Measurements from ENCODE around the gene RAB17.
A peak's percentile ranks its signal among the peaks of the same experiment; 100 is the strongest.

RAB17 gene

GRCh38 chr2:237557633-237558015 is 32.9 kb downstream of the RAB17 start:
- H3K27me3 ChIP-seq (replicated peaks; ENCODE audit: insufficient read depth, low read length), result peaks cover 27% of the 10 kb centered on the region
- no peak overlapping the region for H2AFZ ChIP-seq (ENCODE audit: low read length)
- DNase-seq, result no peak
- 0 out of 2 replicates have a peak overlapping the region, but pooled peaks have one; percentile 2 for H3K4me3 ChIP-seq (ENCODE audit: low read length)
- peak overlapping the region; percentile 12; the same call in 1 of the 2 replicates for H3K4me2 ChIP-seq (ENCODE audit: low read depth, low read length)
- H3K9me3 ChIP-seq (replicated peaks; ENCODE audit: insufficient read depth, low read length), result no peaks in the 10 kb centered on the region
- H3K79me2 ChIP-seq (ENCODE audit: low read length), result no peaks in the 10 kb centered on the region
- no peaks in the 10 kb centered on the region for H3K9me2 ChIP-seq (replicated peaks; ENCODE audit: insufficient read depth, low read length)
- no peak overlapping the region for H3K9ac ChIP-seq (ENCODE audit: low read length)
- TF ChIP-seq CTCF (IDR thresholded peaks at IDR 0.05; ENCODE audit: low read length) (no peak), EZH2 (optimal IDR thresholded peaks at IDR 0.05; ENCODE audit: low read depth, low read length) (no peak), EZH2phosphoT487 (IDR thresholded peaks at IDR 0.05; ENCODE audit: low read length) (no peak)
- no peak overlapping the region; the same call in 1 of the 2 replicates for H3K27ac ChIP-seq (ENCODE audit: low read length)
- H3K4me1 ChIP-seq (ENCODE audit: low read length), result peaks cover 13% of the 10 kb centered on the region
- no peaks in the 10 kb centered on the region for H3K36me3 ChIP-seq (replicated peaks; ENCODE audit: insufficient read depth, low read length)
- H4K20me1 ChIP-seq (ENCODE audit: insufficient read depth, low read length), result no peaks in the 10 kb centered on the region
- peaks cover 10% of the 10 kb centered on the region for H3F3A ChIP-seq (ENCODE audit: insufficient read depth, low read length)

GRCh38 chr2:237556773-237557632 is 33.5 kb downstream of the RAB17 start:
- Histone ChIP-seq H3K4me2 (ENCODE audit: low read depth, low read length) (peak overlapping the region; percentile 12; the same call in 1 of the 2 replicates), H3K9me2 (replicated peaks; ENCODE audit: insufficient read depth, low read length) (no peaks in the 10 kb centered on the region), H3F3A (ENCODE audit: insufficient read depth, low read length) (peaks cover 10% of the 10 kb centered on the region), H3K36me3 (replicated peaks; ENCODE audit: insufficient read depth, low read length) (no peaks in the 10 kb centered on the region), H4K20me1 (ENCODE audit: insufficient read depth, low read length) (no peaks in the 10 kb centered on the region), H3K9me3 (replicated peaks; ENCODE audit: insufficient read depth, low read length) (no peaks in the 10 kb centered on the region), H3K79me2 (ENCODE audit: low read length) (no peaks in the 10 kb centered on the region), H3K27me3 (replicated peaks; ENCODE audit: insufficient read depth, low read length) (peaks cover 24% of the 10 kb centered on the region), H3K9ac (ENCODE audit: low read length) (no peak overlapping the region), H3K4me3 (ENCODE audit: low read length) (0 out of 2 replicates have a peak overlapping the region, but pooled peaks have one; percentile 2), H3K4me1 (ENCODE audit: low read length) (peaks cover 13% of the 10 kb centered on the region), H3K27ac (ENCODE audit: low read length) (no peak overlapping the region; the same call in 1 of the 2 replicates), H2AFZ (ENCODE audit: low read length) (no peak overlapping the region)
- peak; percentile 82 for DNase-seq
- TF ChIP-seq CTCF (IDR thresholded peaks at IDR 0.05; ENCODE audit: low read length) (no peak), EZH2 (optimal IDR thresholded peaks at IDR 0.05; ENCODE audit: low read depth, low read length) (no peak), EZH2phosphoT487 (IDR thresholded peaks at IDR 0.05; ENCODE audit: low read length) (no peak)

GRCh38 chr2:237555560-237555959 is 35.0 kb downstream of the RAB17 start:
- DNase-seq, result no peak
- no peak for TF ChIP-seq CTCF (IDR thresholded peaks at IDR 0.05; ENCODE audit: low read length)
- TF ChIP-seq EZH2 (optimal IDR thresholded peaks at IDR 0.05; ENCODE audit: low read depth, low read length), result no peak
- no peak for TF ChIP-seq EZH2phosphoT487 (IDR thresholded peaks at IDR 0.05; ENCODE audit: low read length)
- no peaks in the 10 kb centered on the region for H3K79me2 ChIP-seq (ENCODE audit: low read length)

More at GRCh38 chr2:237555560-237555959, 35.0 kb downstream of the RAB17 start:
- no peaks in the 10 kb centered on the region for H3K9me2 ChIP-seq (replicated peaks; ENCODE audit: insufficient read depth, low read length)
- no peak overlapping the region for H3K4me2 ChIP-seq (ENCODE audit: low read depth, low read length)
- H2AFZ ChIP-seq (ENCODE audit: low read length), result no peak overlapping the region
- H3K36me3 ChIP-seq (replicated peaks; ENCODE audit: insufficient read depth, low read length), result no peaks in the 10 kb centered on the region
- H3K27ac ChIP-seq (ENCODE audit: low read length), result no peak overlapping the region
- no peaks in the 10 kb centered on the region for H4K20me1 ChIP-seq (ENCODE audit: insufficient read depth, low read length)
- peaks cover 10% of the 10 kb centered on the region for H3F3A ChIP-seq (ENCODE audit: insufficient read depth, low read length)
- no peaks in the 10 kb centered on the region for H3K9me3 ChIP-seq (replicated peaks; ENCODE audit: insufficient read depth, low read length)
- H3K27me3 ChIP-seq (replicated peaks; ENCODE audit: insufficient read depth, low read length), result peaks cover 20% of the 10 kb centered on the region
- H3K4me1 ChIP-seq (ENCODE audit: low read length), result peaks cover 13% of the 10 kb centered on the region
- no peak overlapping the region for H3K4me3 ChIP-seq (ENCODE audit: low read length)
- no peak overlapping the region for H3K9ac ChIP-seq (ENCODE audit: low read length)
